HG03159 (cell line): ENCODE results near the gene ENO2.

Source experiments
- ATAC-seq: cut with Tn5 transposase; IDR thresholded peaks from one replicate; pipeline ENCODE4 v1.9.1; 2021; ENCODE audit warnings: mild to moderate bottlenecking, moderate library complexity; ENCODE audit not compliant: unreplicated experiment

The ENO2 gene

DNA sequence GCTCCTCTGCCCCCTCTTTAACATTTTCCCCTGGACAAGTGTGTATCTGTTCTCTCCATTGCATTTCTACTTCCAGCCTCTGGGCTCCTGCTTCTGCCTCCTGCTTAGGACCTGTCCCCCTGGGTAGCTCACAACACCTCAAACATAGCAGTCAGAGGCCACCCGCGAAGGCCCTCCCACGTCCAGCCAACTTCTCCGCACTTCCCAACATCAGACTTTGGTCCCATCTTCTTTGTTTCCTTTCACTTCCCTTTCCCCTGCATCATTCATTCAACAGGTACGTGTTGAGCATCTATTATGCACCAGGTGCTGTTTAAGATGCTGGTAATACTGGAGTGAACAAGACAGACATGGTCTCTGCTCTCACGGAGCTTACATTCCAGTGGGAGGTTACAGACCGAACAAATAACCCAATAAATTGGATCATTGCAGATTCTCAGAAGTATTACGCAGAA, 32.6 kb downstream of the ENO2 start:
- ATAC-seq = no peak

GRCh38 chr12:6947615-6948014, 33.2 kb downstream of the ENO2 start:
- no peak for ATAC-seq

DNA sequence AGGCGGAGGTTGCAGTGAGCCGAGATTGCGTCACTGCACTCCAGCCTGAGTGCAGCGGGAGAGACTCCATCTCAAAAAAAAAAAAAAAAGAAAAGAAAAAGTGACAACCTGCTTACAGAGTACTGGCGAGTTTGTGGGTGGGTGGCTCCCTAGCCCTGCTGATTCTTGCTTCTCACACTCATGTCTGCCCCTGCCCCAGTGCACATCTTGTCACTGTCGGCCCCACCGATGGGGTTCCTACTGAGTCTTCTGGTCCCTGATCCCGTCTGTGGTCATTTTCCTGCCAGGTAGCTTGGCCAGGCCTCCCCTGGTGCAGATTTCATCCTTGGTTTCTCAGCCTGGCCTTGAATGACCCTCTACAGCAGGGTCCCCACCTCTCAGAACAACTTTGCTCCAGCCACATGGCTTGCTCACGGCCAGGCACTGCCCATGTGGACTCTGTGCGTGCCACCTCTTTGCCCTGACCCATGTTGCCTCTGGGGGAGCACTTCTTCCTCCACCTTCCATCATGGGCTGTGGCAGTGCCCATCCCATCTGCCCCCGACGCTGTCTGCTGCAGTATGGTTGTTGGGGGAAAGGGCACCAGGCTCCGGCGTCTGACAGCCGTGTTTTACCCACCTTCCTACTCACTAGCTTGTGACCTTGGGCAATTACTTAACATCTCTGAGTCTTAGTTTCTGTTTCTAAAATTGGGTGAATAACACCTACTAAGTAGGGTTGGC, 34.7 kb downstream of the ENO2 start:
- no peak for ATAC-seq

GRCh38 chr12:6950401-6950801, 36.0 kb downstream of the ENO2 start:
- ATAC-seq = no peak

DNA sequence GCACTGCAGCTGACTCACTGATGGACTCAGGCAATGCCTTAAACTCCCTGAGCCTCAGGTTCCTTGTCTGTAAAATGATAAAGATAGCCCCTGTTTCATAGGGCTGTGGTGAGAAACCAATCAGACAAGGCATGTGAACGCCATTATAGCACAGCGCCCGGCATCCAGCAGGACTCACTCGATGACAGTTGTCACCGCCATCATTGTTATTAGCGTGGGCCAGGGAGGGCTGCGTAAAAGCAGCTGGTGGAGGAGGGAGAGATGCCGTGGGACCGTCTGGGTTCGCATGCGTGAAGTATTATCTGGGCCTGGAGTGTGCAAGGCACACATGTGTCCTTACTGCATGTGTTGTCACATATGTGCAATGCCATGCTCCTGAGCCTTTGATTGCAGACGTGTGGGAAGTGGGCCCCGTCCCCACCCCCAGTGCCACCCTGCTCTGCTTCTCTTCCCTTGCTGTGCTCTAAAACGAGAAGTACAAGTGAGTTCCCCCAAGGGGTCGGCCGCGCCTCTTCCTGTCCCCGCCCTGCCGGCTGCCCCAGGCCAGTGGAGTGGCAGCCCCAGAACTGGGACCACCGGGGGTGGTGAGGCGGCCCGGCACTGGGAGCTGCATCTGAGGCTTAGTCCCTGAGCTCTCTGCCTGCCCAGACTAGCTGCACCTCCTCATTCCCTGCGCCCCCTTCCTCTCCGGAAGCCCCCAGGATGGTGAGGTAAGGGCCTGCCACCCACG, 36.6 kb downstream of the ENO2 start, which contains the start of gene PTPN6:
Gene PTPN6 (plus strand): TSS at position 546 of the 730 bp plus-strand sequence. CDS start 157 bp downstream, at position 703.
- ATAC-seq = no peak

DNA sequence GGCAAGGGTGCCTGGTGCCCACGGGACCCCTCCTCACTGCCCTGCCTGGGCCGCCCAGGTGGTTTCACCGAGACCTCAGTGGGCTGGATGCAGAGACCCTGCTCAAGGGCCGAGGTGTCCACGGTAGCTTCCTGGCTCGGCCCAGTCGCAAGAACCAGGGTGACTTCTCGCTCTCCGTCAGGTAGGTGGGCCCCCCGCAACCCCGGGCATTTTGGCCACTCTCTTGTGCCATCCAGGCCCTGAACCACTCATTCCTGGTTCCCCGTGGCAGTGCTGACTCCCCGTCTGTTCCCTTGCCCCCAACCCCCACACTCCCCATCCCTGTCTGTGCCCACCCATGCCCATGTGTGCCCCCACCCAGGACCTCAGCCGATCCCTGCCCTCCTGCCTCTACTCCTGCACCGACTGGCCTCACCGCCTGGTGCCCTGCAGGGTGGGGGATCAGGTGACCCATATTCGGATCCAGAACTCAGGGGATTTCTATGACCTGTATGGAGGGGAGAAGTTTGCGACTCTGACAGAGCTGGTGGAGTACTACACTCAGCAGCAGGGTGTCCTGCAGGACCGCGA, 37.3 kb downstream of the ENO2 start:
- no peak for ATAC-seq

- no peak for ATAC-seq
Measured at GRCh38 chr12:6952121-6952862, 37.9 kb downstream of the ENO2 start.

- ATAC-seq = no peak
Measured at GRCh38 chr12:6952863-6953441, 38.6 kb downstream of the ENO2 start.

DNA sequence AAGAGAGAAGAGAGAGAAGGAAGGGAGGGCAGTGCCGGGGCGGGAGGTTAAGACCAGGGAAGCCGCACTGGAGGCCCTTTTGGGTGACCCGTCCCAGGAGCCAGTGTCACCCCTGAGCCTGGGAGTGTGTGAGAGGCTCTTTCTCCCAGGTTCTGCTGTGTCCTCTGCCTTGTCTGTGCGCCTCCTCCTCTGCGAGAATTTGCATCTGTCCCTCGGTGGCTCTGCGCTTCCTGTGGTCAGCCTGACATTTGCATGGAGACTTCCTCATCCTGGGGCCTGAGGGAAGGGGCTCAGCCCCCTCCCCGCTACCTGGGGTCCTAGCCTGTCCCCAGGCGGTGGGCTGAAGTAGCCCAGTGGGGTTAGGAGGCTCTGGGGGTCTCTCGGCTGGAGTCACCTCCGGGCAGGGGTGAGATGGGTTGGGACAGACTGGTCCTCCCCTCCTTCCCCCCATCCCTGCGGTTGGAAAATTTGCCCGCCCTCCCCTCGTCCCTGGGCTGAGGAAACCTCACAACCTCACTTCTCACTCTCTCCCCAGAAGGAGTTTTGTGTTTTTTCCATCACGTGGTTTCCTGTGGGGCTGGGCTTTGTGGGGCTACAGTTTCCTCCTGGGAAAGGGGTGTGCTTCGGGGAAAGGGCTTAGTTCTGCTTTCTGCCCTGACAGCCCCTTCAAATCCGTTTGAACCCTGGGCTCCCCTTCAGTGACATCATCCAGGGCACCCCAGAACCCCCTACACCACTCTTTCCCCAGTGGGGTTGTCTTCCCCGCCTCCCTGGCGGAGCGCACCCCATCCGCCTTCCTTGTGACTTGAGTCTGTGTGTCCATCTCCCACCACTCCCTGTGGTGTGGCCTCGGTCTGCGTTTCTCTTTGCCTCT, 39.3 kb downstream of the ENO2 start:
- ATAC-seq = peak; percentile 45

GRCh38 chr12:6954316-6955107, 40.1 kb downstream of the ENO2 start:
- no peak for ATAC-seq

- ATAC-seq = no peak
Measured at GRCh38 chr12:6955108-6956020, 41.0 kb downstream of the ENO2 start.

DNA sequence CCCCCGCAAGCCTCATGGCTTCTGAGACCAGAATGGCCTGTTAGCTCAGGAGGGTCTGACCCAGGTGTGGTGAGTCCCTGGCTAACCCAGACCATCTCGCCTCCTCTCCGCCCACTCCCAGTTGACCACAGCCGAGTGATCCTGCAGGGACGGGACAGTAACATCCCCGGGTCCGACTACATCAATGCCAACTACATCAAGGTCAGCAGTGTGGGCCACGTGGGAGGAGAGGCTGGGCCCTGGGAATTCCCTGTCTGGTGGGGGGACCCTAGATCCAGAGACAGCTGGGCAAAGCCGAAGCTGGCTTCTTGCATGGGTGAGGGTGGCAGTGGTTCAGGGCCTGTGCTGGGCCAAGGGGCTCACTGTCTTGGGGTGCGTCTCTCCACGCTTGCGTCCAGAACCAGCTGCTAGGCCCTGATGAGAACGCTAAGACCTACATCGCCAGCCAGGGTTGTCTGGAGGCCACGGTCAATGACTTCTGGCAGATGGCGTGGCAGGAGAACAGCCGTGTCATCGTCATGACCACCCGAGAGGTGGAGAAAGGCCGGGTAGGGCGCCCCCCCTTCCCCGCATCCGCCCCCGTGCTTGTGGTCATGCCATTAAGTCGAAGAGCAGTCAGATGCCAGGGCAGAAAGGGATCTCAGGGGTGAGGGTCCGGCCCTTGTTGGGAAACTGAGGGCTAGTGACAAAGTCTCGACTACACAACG, 41.8 kb downstream of the ENO2 start:
- ATAC-seq = no peak

DNA sequence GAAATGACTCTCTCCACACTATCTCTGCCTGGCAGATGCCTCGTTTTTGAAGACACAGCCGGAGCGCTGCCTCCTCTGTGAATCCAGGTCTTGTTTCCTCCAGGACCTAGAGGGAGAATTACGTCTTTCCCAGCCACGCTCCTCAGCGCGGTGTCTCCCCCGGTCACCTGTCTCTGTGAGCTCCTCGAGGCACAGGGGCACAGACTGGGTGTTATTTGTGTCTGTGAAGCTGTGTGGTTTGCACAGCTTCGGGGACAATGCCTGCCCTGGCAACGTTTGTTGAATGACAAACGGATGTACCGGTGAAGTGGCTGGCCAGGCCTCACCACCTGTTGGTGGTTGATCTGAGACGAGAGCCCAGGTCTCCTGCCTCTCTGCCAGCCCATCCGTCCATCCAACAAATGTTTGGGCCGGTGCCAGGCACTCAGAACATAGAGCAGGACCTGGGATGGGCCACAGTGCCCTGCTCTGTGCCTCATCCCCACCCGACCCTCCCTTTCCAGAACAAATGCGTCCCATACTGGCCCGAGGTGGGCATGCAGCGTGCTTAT, 42.8 kb downstream of the ENO2 start:
- ATAC-seq = no peak

DNA sequence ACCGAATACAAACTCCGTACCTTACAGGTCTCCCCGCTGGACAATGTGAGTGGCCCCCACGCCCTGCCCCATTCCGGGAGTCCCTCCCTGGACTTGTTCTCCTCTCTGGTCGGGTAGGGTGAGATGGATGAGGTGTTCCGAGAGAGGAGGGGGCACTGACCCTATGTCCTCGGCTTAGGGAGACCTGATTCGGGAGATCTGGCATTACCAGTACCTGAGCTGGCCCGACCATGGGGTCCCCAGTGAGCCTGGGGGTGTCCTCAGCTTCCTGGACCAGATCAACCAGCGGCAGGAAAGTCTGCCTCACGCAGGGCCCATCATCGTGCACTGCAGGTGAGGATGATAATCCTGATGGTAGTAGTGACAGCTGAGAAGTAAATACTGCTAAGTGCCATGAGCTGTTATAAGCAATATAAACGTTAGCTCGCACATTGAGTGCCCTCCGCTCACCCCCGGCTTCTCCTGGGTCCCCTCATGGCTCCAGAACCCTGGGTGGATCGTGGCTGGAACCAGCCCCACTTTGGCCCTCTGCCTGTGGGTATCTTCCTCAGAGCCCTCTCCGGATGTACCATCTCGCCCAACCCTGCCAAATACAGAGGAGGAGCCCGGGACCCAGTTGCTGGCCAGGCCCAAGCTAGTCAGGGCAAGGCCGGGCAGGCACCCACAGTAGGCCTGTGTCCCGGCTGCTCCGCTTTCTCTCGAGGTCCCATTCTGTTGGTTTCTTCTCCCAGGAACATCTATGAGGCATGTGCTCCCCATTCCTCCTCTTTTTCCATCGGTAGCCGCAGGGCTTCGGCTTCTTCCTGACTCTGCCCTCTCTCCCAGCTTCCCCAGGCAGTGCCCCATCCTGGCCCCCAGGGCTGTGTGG, 43.6 kb downstream of the ENO2 start:
- no peak for ATAC-seq

DNA sequence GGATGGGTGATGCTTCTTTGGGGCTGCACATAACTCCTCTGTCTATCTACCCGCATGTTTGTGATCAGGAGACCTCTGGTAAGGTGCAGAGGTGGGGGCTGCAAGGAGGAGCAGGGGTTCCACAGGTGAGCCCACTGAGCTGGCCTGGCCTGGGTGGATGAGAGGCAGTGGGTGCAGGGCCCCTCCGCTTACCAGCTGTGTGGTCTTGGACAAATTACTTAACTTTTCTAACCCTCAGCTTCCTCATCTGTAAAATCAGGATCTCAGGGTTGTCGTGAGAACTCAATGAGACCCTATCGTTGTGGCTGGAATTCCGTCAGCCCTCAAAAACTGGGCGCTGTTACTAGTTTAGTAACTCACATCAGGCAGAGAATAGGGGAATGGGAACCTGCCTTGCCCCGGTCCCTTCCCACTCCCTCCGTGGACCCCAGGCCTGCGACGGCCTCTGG, 44.3 kb downstream of the ENO2 start:
- ATAC-seq = no peak
